Activated CD8-positive, alpha-beta memory T cell treated with anti-CD3 and anti-CD28 coated beads for 36 hours (primary cell): ENCODE measurements around the gene CDKN2D. TPM values are rescaled to one million over a fixed set of nuclear protein-coding genes. Genes with fewer than 3 reads are reported as not detected.

Source experiments
- CTCF ChIA-PET: fragments of 350-600 bp; sonication (Branson Sonifier 250); formaldehyde crosslinking; loops from one replicate; lab custom pipeline; 2021; ENCODE audit warnings: antibody characterized with exemption; lab: Charles Lee
- POLR2A ChIA-PET: fragments of 350-600 bp; sonication (Branson Sonifier 250); formaldehyde crosslinking; loops from one replicate; lab custom pipeline; 2021; ENCODE audit warnings: antibody characterized with exemption; lab: Charles Lee
- total RNA-seq, 2 experiments: library from RNA; stranded (reverse); gene quantifications; one replicate each; pipeline ENCODE4 v1.2.3, GENCODE V29; 2021

Gene CDKN2D
- total RNA-seq, 2 experiments from 2014 or later: 35.0 to 35.9 TPM

DNA sequence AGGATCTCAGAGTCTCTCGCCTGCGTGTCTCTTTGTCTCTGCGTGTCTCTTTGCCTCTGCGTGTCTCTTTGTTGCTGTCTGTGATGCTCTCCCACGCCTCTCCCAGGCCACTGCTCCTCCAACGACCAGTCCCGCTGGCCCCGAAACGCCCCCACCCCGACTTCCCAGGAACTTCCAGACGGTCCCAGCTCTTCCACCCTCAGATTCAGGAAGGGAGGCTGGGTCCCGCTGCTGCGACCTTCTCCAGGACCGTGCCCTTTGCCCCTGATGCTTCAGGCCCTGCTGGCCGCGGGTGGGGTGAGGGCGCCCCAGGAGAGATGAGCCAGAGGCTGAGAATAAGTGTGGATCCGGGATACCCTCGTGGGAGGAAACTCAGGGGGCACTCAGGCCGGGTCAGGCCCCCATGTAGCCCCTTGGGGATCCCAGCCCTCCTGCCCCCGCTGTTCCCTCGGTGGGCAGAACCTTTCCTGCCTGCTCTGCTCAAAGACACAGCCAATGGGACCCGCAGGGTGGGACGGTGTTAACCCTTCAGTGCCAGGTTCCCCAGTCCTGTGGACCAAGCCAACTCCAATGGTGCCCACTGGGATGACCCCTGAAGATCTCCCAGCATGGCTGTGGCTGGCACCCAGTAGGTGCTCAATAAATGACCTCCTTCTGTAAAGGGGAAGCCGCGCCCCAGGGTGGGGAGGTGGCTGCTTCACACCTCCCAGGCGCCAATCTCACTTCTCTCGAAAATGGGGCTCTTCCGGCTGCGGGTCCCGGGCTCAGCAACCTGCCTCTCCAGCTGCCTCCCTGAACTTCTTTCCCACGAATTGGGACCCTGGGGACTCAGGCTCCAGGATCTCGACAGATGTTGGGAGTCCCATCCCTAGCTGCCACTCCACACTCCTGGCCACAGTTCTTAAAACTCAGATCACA, 50.1 kb downstream of the CDKN2D start:
- POLR2A ChIA-PET: no interaction called here
- CTCF ChIA-PET: interaction anchor here (0.9 to 1.3 kb wide), 2 partner anchors 23 to 181 kb away, joined by 3 read pairs; no protein-coding TSS in a partner anchor

DNA sequence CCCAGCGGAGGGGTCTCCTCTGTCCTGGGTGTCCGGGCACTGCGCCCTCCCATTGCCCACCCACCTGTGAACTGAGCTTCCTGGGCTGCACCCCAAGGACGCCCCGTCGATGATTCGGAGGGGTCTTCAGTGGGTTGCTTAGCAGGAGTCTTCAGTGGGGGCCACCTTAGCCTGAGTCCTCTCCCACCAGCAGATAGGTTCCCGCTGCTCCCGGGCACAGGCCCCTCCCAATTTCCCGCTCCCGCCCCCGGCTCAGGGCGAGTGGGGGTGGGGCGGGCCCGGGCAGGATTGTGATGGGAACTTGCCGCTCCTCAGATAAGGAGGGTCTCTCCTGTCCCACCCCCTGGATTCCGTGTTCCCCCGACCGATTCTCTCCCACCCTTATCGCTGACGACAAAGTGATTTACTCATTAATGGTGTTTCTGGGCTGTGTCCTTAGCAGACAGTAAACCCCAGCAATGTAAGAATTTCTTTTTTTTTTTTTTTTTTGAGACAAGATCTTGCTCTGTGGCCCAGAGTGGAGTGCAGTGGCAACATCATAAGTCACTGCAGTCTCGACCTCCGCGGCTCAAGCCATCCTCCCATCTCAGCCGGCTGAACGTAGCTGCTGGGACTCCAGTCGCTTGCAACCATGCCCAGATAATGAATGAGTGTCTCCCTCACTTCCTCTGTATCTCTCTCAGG, 50.9 kb downstream of the CDKN2D start:
- POLR2A ChIA-PET: no interaction called here
- CTCF ChIA-PET: interaction anchor here (0.9 to 1.7 kb wide), 5 partner anchors 10 to 182 kb away, joined by 3 to 6 read pairs (median 3); no protein-coding TSS in a partner anchor

DNA sequence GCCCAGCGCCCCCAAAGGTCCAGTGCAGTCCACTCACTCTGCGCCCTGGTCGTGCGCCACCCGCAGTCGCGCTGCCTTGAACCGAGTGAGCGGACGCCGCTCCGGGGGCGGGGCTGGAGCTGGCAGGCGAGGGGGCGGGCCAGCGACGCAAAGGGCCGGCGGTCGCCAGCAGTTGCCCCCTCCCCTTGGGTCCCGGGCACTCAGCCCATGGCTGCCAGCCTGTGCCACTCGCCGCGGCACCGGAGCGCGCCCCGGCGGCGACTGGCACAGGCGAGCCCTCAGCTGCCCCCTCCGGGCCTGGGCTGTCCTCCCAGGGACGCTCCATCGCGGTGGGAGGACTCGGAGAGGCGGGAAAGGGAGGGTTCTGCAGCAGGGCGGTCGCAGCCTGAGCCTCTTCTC, 51.4 kb downstream of the CDKN2D start, which contains the start of gene S1PR5:
Gene S1PR5 (minus strand): TSS at position 87 of the 399 bp plus-strand sequence. CDS start 2,436 bp downstream, outside the sequence.
- CTCF ChIA-PET: interaction anchor here (0.9 to 1.7 kb wide), 5 partner anchors 10 to 182 kb away, joined by 3 to 8 read pairs (median 5); no protein-coding TSS in a partner anchor
- POLR2A ChIA-PET: interaction anchor here (1.5 kb wide), 1 partner anchor 35 kb away, joined by 4 read pairs; no protein-coding TSS in a partner anchor

DNA sequence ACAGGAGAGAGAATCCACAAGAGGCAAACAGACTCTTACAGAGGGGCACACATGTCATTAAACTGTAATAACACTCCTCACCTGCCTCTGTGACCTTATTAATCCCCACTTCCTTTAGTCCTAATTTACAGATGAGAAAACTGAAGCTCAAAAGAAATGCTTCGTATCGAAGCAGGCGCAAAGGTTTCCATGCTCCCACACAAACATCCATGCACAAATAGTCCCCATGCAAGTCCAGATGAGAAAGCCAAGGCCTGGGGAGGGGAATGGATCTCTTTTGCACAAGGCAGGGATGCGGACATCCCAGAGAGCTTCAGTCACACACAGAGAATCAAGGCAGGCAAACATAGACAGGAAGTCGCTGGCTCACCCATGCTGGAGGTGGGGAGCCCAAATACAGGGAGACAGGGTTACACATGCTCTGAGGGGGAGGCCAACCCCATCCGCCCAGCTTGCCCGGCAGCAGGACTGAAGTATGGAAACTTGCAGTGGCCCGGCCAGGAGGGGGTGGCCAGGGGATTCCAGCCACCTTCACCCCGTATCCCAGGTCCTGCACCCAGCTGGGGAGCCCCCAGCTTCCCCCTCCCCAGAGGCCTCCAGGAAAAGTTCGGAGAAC, 52.0 kb downstream of the CDKN2D start:
- ChIA-PET CTCF (interaction anchor here (1.0 to 1.7 kb wide), 7 partner anchors 9 to 130 kb away, joined by 3 to 8 read pairs (median 5); no protein-coding TSS in a partner anchor), POLR2A (interaction anchor here (1.5 kb wide), 1 partner anchor 36 kb away, joined by 4 read pairs; no protein-coding TSS in a partner anchor)

Other genes starting within 250 kb of the CDKN2D start
- gene RAVER1, start 235.4 kb downstream of the CDKN2D start, total RNA-seq: 100 to 1,000 TPM; 100 to 102 TPM
- gene ICAM3, start 229.4 kb downstream of the CDKN2D start, total RNA-seq: 10 to 100 TPM; 87.5 to 89.4 TPM
- gene TYK2, start 188.4 kb downstream of the CDKN2D start, total RNA-seq: 100 to 1,000 TPM; 191 to 199 TPM
- gene CDC37, start 165.4 kb downstream of the CDKN2D start, total RNA-seq: 100 to 1,000 TPM; 294 TPM
- 10 to 100 TPM; 30.3 to 31.2 TPM for gene PDE4A, start 148.4 kb downstream of the CDKN2D start, total RNA-seq
- gene KEAP1, start 65.6 kb downstream of the CDKN2D start, total RNA-seq: 10 to 100 TPM; 90.6 to 94.8 TPM
- gene S1PR5, start 51.5 kb downstream of the CDKN2D start, total RNA-seq: 1 to 10 TPM in 1 of 2 experiments, under 1 TPM in 1; 0.46 to 1.1 TPM
- 10 to 100 TPM; 34.5 to 36.8 TPM for gene ATG4D, start 25.1 kb downstream of the CDKN2D start, total RNA-seq
- 10 to 100 TPM; 73.3 to 75.3 TPM for gene KRI1, start 3.0 kb downstream of the CDKN2D start, total RNA-seq
- not detected for gene AP1M2, start 18.3 kb upstream of the CDKN2D start, total RNA-seq
- 10 to 100 TPM; 70.6 to 74.6 TPM for gene SLC44A2, start 56.6 kb upstream of the CDKN2D start, total RNA-seq
- gene ILF3, start 85.4 kb upstream of the CDKN2D start, total RNA-seq: 100 to 1,000 TPM; 476 to 479 TPM
- gene QTRT1, start 132.5 kb upstream of the CDKN2D start, total RNA-seq: 10 to 100 TPM; 69.9 to 72.7 TPM
- 100 to 1,000 TPM; 144 to 150 TPM for gene DNM2, start 149.1 kb upstream of the CDKN2D start, total RNA-seq